H9 (cell line): ENCODE data around the gene SYNPO. TPM values are rescaled to one million over a fixed set of nuclear protein-coding genes. Genes with fewer than 3 reads are reported as not detected.

Experiments used
- DNase-seq: peaks from one replicate; pipeline ENCODE4 v3.0.0-alpha.2; 2017
- H2AFZ ChIP-seq: one replicate; pipeline ENCODE4 v1.6.1; 2013; ENCODE audit warnings: mild to moderate bottlenecking, low read length, control low read depth, moderate library complexity
- H2AK5ac ChIP-seq: 2 replicates; pipeline ENCODE4 v1.6.1; 2013; ENCODE audit warnings: low read length, control low read depth, mixed read lengths; ENCODE audit not compliant: insufficient read length
- H2BK120ac ChIP-seq: one replicate; pipeline ENCODE4 v1.6.1; 2013; ENCODE audit warnings: low read depth, mild to moderate bottlenecking, low read length, control low read depth, inconsistent platforms; ENCODE audit not compliant: poor library complexity, severe bottlenecking
- H2BK12ac ChIP-seq: 2 replicates; pipeline ENCODE4 v1.6.1; 2013; ENCODE audit warnings: low read length, control low read depth, mixed read lengths, low read depth; ENCODE audit not compliant: insufficient read length
- H2BK15ac ChIP-seq: 2 replicates; pipeline ENCODE4 v1.6.1; 2013; ENCODE audit warnings: low read depth, low read length, control low read depth
- H2BK20ac ChIP-seq: one replicate; pipeline ENCODE4 v1.6.1; 2013; ENCODE audit warnings: low read depth, mild to moderate bottlenecking, low read length, control low read depth, inconsistent platforms; ENCODE audit not compliant: poor library complexity, severe bottlenecking
- H2BK5ac ChIP-seq: 2 replicates; pipeline ENCODE4 v1.6.1; 2013; ENCODE audit warnings: low read length, control low read depth, mixed read lengths; ENCODE audit not compliant: insufficient read length
- H3K14ac ChIP-seq: 2 replicates; pipeline ENCODE4 v1.6.1; 2013; ENCODE audit warnings: low read length, control low read depth; ENCODE audit not compliant: insufficient read depth
- H3K18ac ChIP-seq: 2 replicates; pipeline ENCODE4 v1.6.1; 2013; ENCODE audit warnings: low read depth, mild to moderate bottlenecking, mixed read lengths, low read length, control low read depth; ENCODE audit not compliant: insufficient read length
- H3K23ac ChIP-seq: 2 replicates; pipeline ENCODE4 v1.6.1; 2013; ENCODE audit warnings: low read length, control low read depth, mixed read lengths, low read depth; ENCODE audit not compliant: insufficient read length
- H3K23me2 ChIP-seq: 2 replicates; pipeline ENCODE4 v1.6.1; 2013; ENCODE audit warnings: low read depth, mild to moderate bottlenecking, mixed read lengths, low read length, control low read depth; ENCODE audit not compliant: insufficient read length, poor library complexity, severe bottlenecking
- H3K27ac ChIP-seq: 2 replicates; pipeline ENCODE4 v1.5.1; 2013; ENCODE audit warnings: low read length, control low read depth, mixed read lengths, low read depth; ENCODE audit not compliant: insufficient read length
- H3K27me3 ChIP-seq: 2 replicates; pipeline ENCODE4 v1.6.1; 2013; ENCODE audit warnings: low read length, control low read depth, inconsistent platforms; ENCODE audit not compliant: insufficient read depth
- H3K4ac ChIP-seq: 2 replicates; pipeline ENCODE4 v1.6.1; 2013; ENCODE audit warnings: low read depth, mild to moderate bottlenecking, control low read depth, inconsistent platforms, low read length, moderate library complexity
- H3K4me1 ChIP-seq: 2 replicates; pipeline ENCODE4 v1.6.1; 2013; ENCODE audit warnings: low read length, control low read depth, inconsistent platforms; ENCODE audit not compliant: insufficient read depth
- H3K4me2 ChIP-seq: 2 replicates; pipeline ENCODE4 v1.6.1; 2013; ENCODE audit warnings: low read length, control low read depth, mixed read lengths; ENCODE audit not compliant: insufficient read length, insufficient read depth
- H3K56ac ChIP-seq: 2 replicates; pipeline ENCODE4 v1.6.1; 2013; ENCODE audit warnings: low read depth, mild to moderate bottlenecking, mixed read lengths, low read length, control low read depth; ENCODE audit not compliant: insufficient read length
- H3K79me1 ChIP-seq: 2 replicates; pipeline ENCODE4 v1.6.1; 2013; ENCODE audit warnings: low read depth, mild to moderate bottlenecking, moderate library complexity, low read length, control low read depth, inconsistent platforms; ENCODE audit not compliant: insufficient read depth, poor library complexity, severe bottlenecking
- H3K79me2 ChIP-seq: 2 replicates; pipeline ENCODE4 v1.6.1; 2013; ENCODE audit warnings: low read length, control low read depth, inconsistent platforms; ENCODE audit not compliant: insufficient read depth
- H3K9ac ChIP-seq: 2 replicates; pipeline ENCODE4 v1.6.1; 2013; ENCODE audit warnings: low read length, control low read depth, mixed read lengths; ENCODE audit not compliant: insufficient read length; ENCODE audit errors: extremely low read depth
- H3K9me3 ChIP-seq: one replicate; pipeline ENCODE4 v1.6.1; 2013; ENCODE audit warnings: low read depth, low read length, inconsistent platforms; ENCODE audit not compliant: control insufficient read depth
- H3T11ph ChIP-seq: one replicate; pipeline ENCODE4 v1.6.1; 2013; ENCODE audit warnings: mild to moderate bottlenecking, low read length, control low read depth, inconsistent platforms
- H4K20me1 ChIP-seq: one replicate; pipeline ENCODE4 v1.6.1; 2013; ENCODE audit not compliant: control insufficient read depth, insufficient read length, insufficient read depth
- H4K5ac ChIP-seq: 2 replicates; pipeline ENCODE4 v1.6.1; 2013; ENCODE audit warnings: low read depth, mild to moderate bottlenecking, mixed read lengths, low read length, control low read depth; ENCODE audit not compliant: insufficient read length
- H4K8ac ChIP-seq: replicated peaks from 2 replicates; pipeline ENCODE4 v1.6.1; 2013; ENCODE audit warnings: low read length, control low read depth, mixed read lengths, low read depth; ENCODE audit not compliant: insufficient read length
- H4K91ac ChIP-seq: 2 replicates; pipeline ENCODE4 v1.6.1; 2013; ENCODE audit warnings: low read depth, mild to moderate bottlenecking, moderate library complexity, mixed read lengths, low read length, control low read depth; ENCODE audit not compliant: insufficient read length
- H3K27ac Mint-ChIP-seq, 3 experiments: 2 replicates in 2 of 3; 3 replicates in 1 of 3; pipeline ENCODE4 v1.8.0; 2020 to 2021; ENCODE audit warnings: mixed read lengths in 3 of 3, mild to moderate bottlenecking in 1 of 3, moderate library complexity in 1 of 3
- H3K27me3 Mint-ChIP-seq: 2 replicates; pipeline ENCODE4 v1.8.0; 2021; ENCODE audit warnings: low read depth, mild to moderate bottlenecking, moderate library complexity, mixed read lengths
- H3K36me3 Mint-ChIP-seq, 3 experiments: 2 replicates in 2 of 3; 3 replicates in 1 of 3; pipeline ENCODE4 v1.8.0; 2020 to 2021; ENCODE audit warnings: low read depth in 3 of 3, mixed read lengths in 3 of 3; ENCODE audit not compliant: insufficient read depth in 1 of 3
- H3K4me1 Mint-ChIP-seq, 2 experiments: 2 replicates each; pipeline ENCODE4 v1.8.0; 2020; ENCODE audit warnings: mixed read lengths in 2 of 2
- H3K4me3 Mint-ChIP-seq, 2 experiments: 2 replicates in 1 of 2; 3 replicates in 1 of 2; pipeline ENCODE4 v1.8.0; 2020 to 2021; ENCODE audit warnings: mild to moderate bottlenecking in 2 of 2, mixed read lengths in 2 of 2, moderate library complexity in 1 of 2
- H3K9me3 Mint-ChIP-seq, 2 experiments: 2 replicates in 1 of 2; 3 replicates in 1 of 2; pipeline ENCODE4 v1.8.0; 2020; ENCODE audit warnings: mild to moderate bottlenecking in 2 of 2, mixed read lengths in 2 of 2, moderate library complexity in 1 of 2
- CTCF ChIP-seq: fragments of 200-600 bp; sonication (generic); conservative IDR thresholded peaks from 3 replicates; pipeline ENCODE4 v1.8.0; 2021; ENCODE audit warnings: antibody characterized with exemption, mild to moderate bottlenecking
- WGBS: extraction: QIAGEN DNeasy Blood & Tissue Kit; methylation state at CpG from one replicate; pipeline ENCODE4 v1.1.7; 2013; ENCODE audit warnings: missing lambda C conversion rate, low lambda C conversion rate, mixed read lengths; ENCODE audit not compliant: insufficient read length; ENCODE audit errors: extremely low coverage; 5-methylcytosine and 5-hydroxymethylcytosine counted together
- total RNA-seq: library from RNA; stranded (reverse); gene quantifications from 2 replicates; pipeline ENCODE4 v1.2.1, GENCODE V29; 2021

The SYNPO gene
- total RNA-seq, 1 experiment from 2014 or later = 1.7 TPM

GRCh38 chr5:150621301-150621700 lies 19.2 kb upstream of the SYNPO start:
- Histone ChIP-seq H2BK12ac (no peak overlapping the region), H3K79me2 (no peaks in the 10 kb centered on the region), H4K91ac (no peak overlapping the region), H3K4me2 (no peak overlapping the region), H4K20me1 (no peaks in the 10 kb centered on the region), H3K9me3 (no peaks in the 10 kb centered on the region), H3T11ph (no peak overlapping the region), H3K27ac (no peak overlapping the region), H3K9ac (no peak overlapping the region), H3K23me2 (peaks cover 4% of the 10 kb centered on the region), H2BK20ac (no peak overlapping the region), H2AFZ (no peak overlapping the region), H3K23ac (no peak overlapping the region), H2AK5ac (no peak overlapping the region), H3K27me3 (no peaks in the 10 kb centered on the region; the same call in 1 of the 2 replicates), H2BK15ac (no peak overlapping the region), H4K5ac (no peak overlapping the region), H3K79me1 (no peaks in the 10 kb centered on the region), H3K56ac (no peak overlapping the region), H3K4ac (no peak overlapping the region), H3K14ac (no peak overlapping the region), H2BK5ac (no peak overlapping the region), H3K18ac (no peak overlapping the region), H2BK120ac (no peak overlapping the region), H3K4me1 (no peaks in the 10 kb centered on the region), H4K8ac (no peak overlapping the region)
- Mint-ChIP-seq H3K9me3 (no peaks in the 10 kb centered on the region), H3K27me3 (peaks cover 30% of the 10 kb centered on the region), H3K4me1 (peaks cover 40 to 46% of the 10 kb centered on the region in 2 experiments), H3K36me3 (no peaks in the 10 kb centered on the region), H3K27ac (no peak overlapping the region), H3K4me3 (no peak overlapping the region)
- WGBS = no CpG with 5 or more reads among the region's 5 CpGs
- no peak for DNase-seq
- no peak for TF ChIP-seq CTCF
